Neutrophil (primary cell): Measurements from ENCODE around the gene SLC12A9.

Experiments used
- H3K27ac ChIP-seq: fragments of 200-600 bp; sonication (generic); 2 replicates; pipeline ENCODE4 v1.5.1; 2016; ENCODE audit warnings: mild to moderate bottlenecking, moderate library complexity
- H3K27me3 ChIP-seq: fragments of 200-600 bp; sonication (generic); 2 replicates; pipeline ENCODE4 v1.6.0; 2016; ENCODE audit warnings: mild to moderate bottlenecking
- H3K36me3 ChIP-seq: fragments of 200-600 bp; sonication (generic); 2 replicates; pipeline ENCODE4 v1.5.1; 2017
- H3K4me1 ChIP-seq, 2 experiments: fragments of 200-600 bp in 1 of 2; sonication (generic) in 1 of 2; 1 replicate in 1 of 2; 2 replicates in 1 of 2; pipeline versions ENCODE4 v1.5.1 to v1.6.1; 2013 to 2016; ENCODE audit warnings: low read depth in 1 of 2, low read length in 1 of 2, mild to moderate bottlenecking in 1 of 2, moderate library complexity in 1 of 2; ENCODE audit not compliant: control insufficient read depth in 1 of 2, insufficient read depth in 1 of 2
- H3K4me3 ChIP-seq, 2 experiments: fragments of 200-600 bp in 1 of 2; sonication (generic) in 1 of 2; 1 replicate in 1 of 2; 2 replicates in 1 of 2; pipeline ENCODE4 v1.5.1; 2013 to 2016; ENCODE audit warnings: low read depth in 1 of 2, low read length in 1 of 2, mild to moderate bottlenecking in 1 of 2, moderate library complexity in 1 of 2
- H3K9me3 ChIP-seq: fragments of 200-600 bp; sonication (generic); 2 replicates; pipeline ENCODE4 v1.5.1; 2016
- CTCF ChIP-seq: fragments of 200-600 bp; sonication (generic); IDR thresholded peaks from 2 replicates; pipeline ENCODE4 v1.5.1; 2016; ENCODE audit warnings: antibody characterized with exemption

SLC12A9 gene

GRCh38 chr7:100914208-100914878 lies 61.8 kb downstream of the SLC12A9 start:
- Histone ChIP-seq H3K9me3 (no peaks in the 10 kb centered on the region), H3K36me3 (no peaks in the 10 kb centered on the region), H3K27ac (no peak overlapping the region), H3K4me1 (peaks cover 6 to 13% of the 10 kb centered on the region in 2 experiments), H3K4me3 (no peak overlapping the region), H3K27me3 (peaks cover 19% of the 10 kb centered on the region)
- no peak for TF ChIP-seq CTCF

DNA sequence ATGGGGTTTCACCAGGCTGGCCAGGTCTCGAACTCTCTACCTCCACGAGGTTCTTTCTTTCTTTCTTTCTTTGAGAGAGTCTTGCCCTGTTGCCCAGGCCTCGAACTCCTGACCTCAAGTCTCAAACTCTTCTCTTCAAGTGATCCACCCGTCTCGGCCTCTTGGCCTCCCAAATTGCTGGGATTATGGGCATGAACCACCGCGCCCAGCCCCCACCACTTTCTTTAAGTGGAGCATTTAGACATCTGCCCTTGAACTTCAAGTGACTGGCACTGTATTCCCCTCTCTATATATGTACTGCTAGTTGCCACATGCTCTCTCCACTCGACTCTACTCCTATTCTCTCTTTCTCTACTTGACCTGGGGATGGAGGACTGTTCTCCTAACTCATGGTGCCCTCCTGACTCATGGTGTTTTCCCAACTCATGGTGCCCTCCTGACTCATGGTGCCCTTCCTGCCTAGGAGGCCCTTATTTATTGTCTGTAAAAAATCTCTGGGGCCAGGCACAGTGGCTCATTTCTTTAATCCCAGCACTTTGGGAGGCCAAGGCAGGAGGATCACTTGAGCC lies 62.5 kb downstream of the SLC12A9 start:
- no peaks in the 10 kb centered on the region for H3K36me3 ChIP-seq
- peaks cover 19% of the 10 kb centered on the region for H3K27me3 ChIP-seq
- peaks cover 5 to 12% of the 10 kb centered on the region in 2 experiments for H3K4me1 ChIP-seq
- no peak overlapping the region for H3K27ac ChIP-seq
- no peaks in the 10 kb centered on the region for H3K9me3 ChIP-seq
- no peak overlapping the region for H3K4me3 ChIP-seq
- TF ChIP-seq CTCF, result no peak
